Measurements from ENCODE around the gene VAV2. TPM values are rescaled to one million over a fixed set of nuclear protein-coding genes. Genes with fewer than 3 reads are reported as not detected.

Gene VAV2
- total RNA-seq, 1 experiment from 2014 or later = 3.5 TPM

- Histone ChIP-seq H3K79me2 (ENCODE audit: low read length) (no peaks in the 10 kb centered on the region), H3K27me3 (ENCODE audit: low read length) (no peaks in the 10 kb centered on the region), H3K4me1 (ENCODE audit: low read length) (peaks cover 4% of the 10 kb centered on the region; the same call in 1 of the 2 replicates), H3K27ac (ENCODE audit: low read length) (no peak overlapping the region), H3K9ac (ENCODE audit: low read length) (no peak overlapping the region), H3K36me3 (ENCODE audit: insufficient read depth, low read length) (no peaks in the 10 kb centered on the region), H3K9me3 (ENCODE audit: low read length) (no peaks in the 10 kb centered on the region), H3K4me3 (ENCODE audit: low read length) (no peak overlapping the region), H2AFZ (ENCODE audit: low read length) (no peak overlapping the region), H3K9me2 (replicated peaks; ENCODE audit: insufficient read depth, low read length) (no peaks in the 10 kb centered on the region), H3K4me2 (ENCODE audit: low read depth, low read length, poor library complexity, severe bottlenecking) (no peak overlapping the region), H4K20me1 (ENCODE audit: insufficient read depth, low read depth, low read length) (no peaks in the 10 kb centered on the region)
- no peak for DNase-seq
Observed at GRCh38 chr9:133739408-133740280, 252.5 kb downstream of the VAV2 start.

DNA sequence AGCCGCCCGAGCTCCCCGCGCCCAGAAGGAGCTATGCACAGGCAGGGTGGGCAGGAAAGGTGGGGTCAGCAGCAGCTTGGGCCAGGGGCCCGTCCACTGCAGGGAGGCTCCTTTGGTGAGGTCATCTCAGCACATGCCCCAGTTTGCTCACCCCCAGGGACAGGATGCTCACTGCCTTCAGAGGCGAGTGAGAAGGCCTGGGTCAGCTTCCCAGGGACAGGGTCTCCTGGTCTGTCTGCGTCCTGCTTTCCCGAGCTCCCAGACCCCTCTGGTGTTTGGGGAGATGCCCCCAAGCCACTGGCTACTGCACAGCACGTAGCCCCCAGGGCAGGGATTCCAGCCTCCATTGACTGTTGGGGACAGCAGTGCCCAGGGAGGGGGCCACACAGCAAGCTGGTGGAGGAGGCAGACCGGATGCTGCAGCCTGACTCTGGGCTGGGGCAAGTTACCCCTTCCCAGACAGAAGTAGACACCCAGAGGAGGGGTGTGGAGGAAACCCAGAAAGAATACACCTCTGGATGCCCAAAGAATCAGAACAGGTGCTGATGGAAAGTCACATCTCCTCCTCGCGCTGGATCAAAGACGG is 253.4 kb downstream of the VAV2 start:
- Histone ChIP-seq H3K4me3 (ENCODE audit: low read length) (no peak overlapping the region), H2AFZ (ENCODE audit: low read length) (no peak overlapping the region), H3K9me3 (ENCODE audit: low read length) (no peaks in the 10 kb centered on the region), H3K9ac (ENCODE audit: low read length) (no peak overlapping the region), H3K79me2 (ENCODE audit: low read length) (no peaks in the 10 kb centered on the region), H3K36me3 (ENCODE audit: insufficient read depth, low read length) (no peaks in the 10 kb centered on the region), H3K4me2 (ENCODE audit: low read depth, low read length, poor library complexity, severe bottlenecking) (no peak overlapping the region), H3K9me2 (replicated peaks; ENCODE audit: insufficient read depth, low read length) (no peaks in the 10 kb centered on the region), H3K4me1 (ENCODE audit: low read length) (peaks cover 4% of the 10 kb centered on the region; the same call in 1 of the 2 replicates), H3K27ac (ENCODE audit: low read length) (no peak overlapping the region), H3K27me3 (ENCODE audit: low read length) (no peaks in the 10 kb centered on the region), H4K20me1 (ENCODE audit: insufficient read depth, low read depth, low read length) (no peaks in the 10 kb centered on the region)
- no peak for DNase-seq

- Histone ChIP-seq H2AFZ (ENCODE audit: low read length) (no peak within 1 kb of the TSS), H4K20me1 (ENCODE audit: insufficient read depth, low read depth, low read length) (no peaks in the 10 kb centered on the region), H3K4me3 (ENCODE audit: low read length) (no peak within 1 kb of the TSS), H3K36me3 (ENCODE audit: insufficient read depth, low read length) (no peaks in the 10 kb centered on the region), H3K27ac (ENCODE audit: low read length) (no peak within 1 kb of the TSS), H3K9ac (ENCODE audit: low read length) (0 out of 2 replicates have a peak within 1 kb of the TSS, but pooled peaks have one; percentile 8), H3K4me2 (ENCODE audit: low read depth, low read length, poor library complexity, severe bottlenecking) (peak within 1 kb of the TSS; percentile 58), H3K9me3 (ENCODE audit: low read length) (no peaks in the 10 kb centered on the region), H3K27me3 (ENCODE audit: low read length) (no peaks in the 10 kb centered on the region), H3K79me2 (ENCODE audit: low read length) (no peaks in the 10 kb centered on the region), H3K9me2 (replicated peaks; ENCODE audit: insufficient read depth, low read length) (no peaks in the 10 kb centered on the region), H3K4me1 (ENCODE audit: low read length) (peaks cover 4% of the 10 kb centered on the region; the same call in 1 of the 2 replicates)
- peak; percentile 56 for DNase-seq
Observed at GRCh38 chr9:133737774-133738639, 254.1 kb downstream of the VAV2 start, which contains the start of gene SARDH. TSS of gene SARDH (minus strand) at chr9:133738352. CDS start at chr9:133734173, 4,179 bp downstream.

- Histone ChIP-seq H3K4me3 (ENCODE audit: low read length) (no peak overlapping the region), H3K79me2 (ENCODE audit: low read length) (no peaks in the 10 kb centered on the region), H3K9me2 (replicated peaks; ENCODE audit: insufficient read depth, low read length) (no peaks in the 10 kb centered on the region), H3K9me3 (ENCODE audit: low read length) (no peaks in the 10 kb centered on the region), H3K36me3 (ENCODE audit: insufficient read depth, low read length) (no peaks in the 10 kb centered on the region), H3K27ac (ENCODE audit: low read length) (no peak overlapping the region), H3K27me3 (ENCODE audit: low read length) (no peaks in the 10 kb centered on the region), H4K20me1 (ENCODE audit: insufficient read depth, low read depth, low read length) (no peaks in the 10 kb centered on the region), H3K4me2 (ENCODE audit: low read depth, low read length, poor library complexity, severe bottlenecking) (no peak overlapping the region), H2AFZ (ENCODE audit: low read length) (no peak overlapping the region), H3K9ac (ENCODE audit: low read length) (no peak overlapping the region), H3K4me1 (ENCODE audit: low read length) (peaks cover 4% of the 10 kb centered on the region; the same call in 1 of the 2 replicates)
- DNase-seq = no peak
Observed at GRCh38 chr9:133737071-133737773, 254.9 kb downstream of the VAV2 start.

- Histone ChIP-seq H3K9ac (ENCODE audit: low read length) (no peak overlapping the region), H2AFZ (ENCODE audit: low read length) (no peak overlapping the region), H3K9me2 (replicated peaks; ENCODE audit: insufficient read depth, low read length) (no peaks in the 10 kb centered on the region), H3K36me3 (ENCODE audit: insufficient read depth, low read length) (no peaks in the 10 kb centered on the region), H4K20me1 (ENCODE audit: insufficient read depth, low read depth, low read length) (no peaks in the 10 kb centered on the region), H3K4me1 (ENCODE audit: low read length) (peaks cover 4% of the 10 kb centered on the region; the same call in 1 of the 2 replicates), H3K9me3 (ENCODE audit: low read length) (no peaks in the 10 kb centered on the region), H3K4me2 (ENCODE audit: low read depth, low read length, poor library complexity, severe bottlenecking) (no peak overlapping the region), H3K27ac (ENCODE audit: low read length) (no peak overlapping the region), H3K79me2 (ENCODE audit: low read length) (no peaks in the 10 kb centered on the region), H3K27me3 (ENCODE audit: low read length) (no peaks in the 10 kb centered on the region), H3K4me3 (ENCODE audit: low read length) (no peak overlapping the region)
- no peak for DNase-seq
Observed at GRCh38 chr9:133735931-133736330, 256.2 kb downstream of the VAV2 start.

GRCh38 chr9:133735415-133735775 is 256.7 kb downstream of the VAV2 start:
- no peak overlapping the region for H3K9ac ChIP-seq (ENCODE audit: low read length)
- H4K20me1 ChIP-seq (ENCODE audit: insufficient read depth, low read depth, low read length) = no peaks in the 10 kb centered on the region
- DNase-seq = peak; percentile 58
- H3K4me3 ChIP-seq (ENCODE audit: low read length) = no peak overlapping the region
- no peaks in the 10 kb centered on the region for H3K79me2 ChIP-seq (ENCODE audit: low read length)
- no peaks in the 10 kb centered on the region for H3K27me3 ChIP-seq (ENCODE audit: low read length)
- H2AFZ ChIP-seq (ENCODE audit: low read length) = no peak overlapping the region
- no peak overlapping the region for H3K27ac ChIP-seq (ENCODE audit: low read length)
- H3K4me1 ChIP-seq (ENCODE audit: low read length) = peaks cover 4% of the 10 kb centered on the region; the same call in 1 of the 2 replicates
- no peaks in the 10 kb centered on the region for H3K9me3 ChIP-seq (ENCODE audit: low read length)
- no peaks in the 10 kb centered on the region for H3K36me3 ChIP-seq (ENCODE audit: insufficient read depth, low read length)
- H3K4me2 ChIP-seq (ENCODE audit: low read depth, low read length, poor library complexity, severe bottlenecking) = no peak overlapping the region
- no peaks in the 10 kb centered on the region for H3K9me2 ChIP-seq (replicated peaks; ENCODE audit: insufficient read depth, low read length)

- no peak overlapping the region for H3K9ac ChIP-seq (ENCODE audit: low read length)
- H3K79me2 ChIP-seq (ENCODE audit: low read length) = no peaks in the 10 kb centered on the region
- no peaks in the 10 kb centered on the region for H4K20me1 ChIP-seq (ENCODE audit: insufficient read depth, low read depth, low read length)
- peaks cover 4% of the 10 kb centered on the region; the same call in 1 of the 2 replicates for H3K4me1 ChIP-seq (ENCODE audit: low read length)
- H3K9me2 ChIP-seq (replicated peaks; ENCODE audit: insufficient read depth, low read length) = no peaks in the 10 kb centered on the region
- H3K27ac ChIP-seq (ENCODE audit: low read length) = no peak overlapping the region
- no peak overlapping the region for H3K4me3 ChIP-seq (ENCODE audit: low read length)
- H3K36me3 ChIP-seq (ENCODE audit: insufficient read depth, low read length) = no peaks in the 10 kb centered on the region
- H3K4me2 ChIP-seq (ENCODE audit: low read depth, low read length, poor library complexity, severe bottlenecking) = no peak overlapping the region
- DNase-seq = no peak
- H3K27me3 ChIP-seq (ENCODE audit: low read length) = no peaks in the 10 kb centered on the region
- no peak overlapping the region for H2AFZ ChIP-seq (ENCODE audit: low read length)
- no peaks in the 10 kb centered on the region for H3K9me3 ChIP-seq (ENCODE audit: low read length)
Observed at GRCh38 chr9:133734590-133735414, 257.3 kb downstream of the VAV2 start.

Data from Karpas-422 (cell line).